HL-60/S4 treated with phorbol 12-myristate 13-acetate at 8.2 ng/mL for 4 days and 3 days (cell line): ENCODE data around the gene PRKAR2B.
"Not testable (repeated sequence)": the region's sequence is repeated elsewhere in the genome, so short reads cannot be mapped to it uniquely, and the experiment has no call there.

ENCODE experiments used
- in situ Hi-C: fragments of 300-500 bp; cut with MboI; formaldehyde crosslinking; loops from 2 replicates; pipeline ENCODE4 v1.15.0; 2022; ENCODE audit warnings: low sequenced_read_pairs

PRKAR2B gene

GRCh38 chr7:107150375-107151073, 106.0 kb downstream of the PRKAR2B start:
- in situ Hi-C loops, result no loop called here

GRCh38 chr7:107151538-107151937, 107.0 kb downstream of the PRKAR2B start:
- in situ Hi-C loops, result no loop called here

GRCh38 chr7:107152011-107152410, 107.5 kb downstream of the PRKAR2B start:
- in situ Hi-C loops, result no loop called here

GRCh38 chr7:107154826-107155225, 110.3 kb downstream of the PRKAR2B start:
- in situ Hi-C loops, result no loop called here

- in situ Hi-C loops, result not testable (repeated sequence)
These were observed 111.2 kb downstream of the PRKAR2B start for GRCh38 chr7:107155726-107156125.

- in situ Hi-C loops, result no loop called here
These were observed 112.6 kb downstream of the PRKAR2B start for GRCh38 chr7:107157091-107157490.

- in situ Hi-C loops, result no loop called here
These were observed 113.5 kb downstream of the PRKAR2B start for GRCh38 chr7:107158028-107158427.

- in situ Hi-C loops, result no loop called here
These were observed 115.9 kb downstream of the PRKAR2B start for GRCh38 chr7:107160389-107160788.

- in situ Hi-C loops, result no loop called here
These were observed 116.9 kb downstream of the PRKAR2B start for GRCh38 chr7:107161415-107161814.

- in situ Hi-C loops, result no loop called here
These were observed 118.0 kb downstream of the PRKAR2B start for GRCh38 chr7:107162475-107162874.

GRCh38 chr7:107164092-107164491, 119.6 kb downstream of the PRKAR2B start:
- in situ Hi-C loops, result no loop called here

GRCh38 chr7:107165341-107165740, 120.8 kb downstream of the PRKAR2B start:
- in situ Hi-C loops, result no loop called here

- in situ Hi-C loops, result no loop called here
These were observed 122.4 kb downstream of the PRKAR2B start for GRCh38 chr7:107166736-107167426.

- in situ Hi-C loops, result no loop called here
These were observed 123.2 kb downstream of the PRKAR2B start for GRCh38 chr7:107167483-107168232.

GRCh38 chr7:107168233-107169119, 124.0 kb downstream of the PRKAR2B start, which contains the start of gene HBP1:
Gene HBP1 (plus strand): TSS chr7:107169003. CDS start chr7:107179894, 10,891 bp downstream.
- in situ Hi-C loops, result no loop called here

GRCh38 chr7:107169120-107170050, 124.9 kb downstream of the PRKAR2B start:
- in situ Hi-C loops, result no loop called here

- in situ Hi-C loops, result no loop called here
These were observed 125.8 kb downstream of the PRKAR2B start for GRCh38 chr7:107170051-107170915.

GRCh38 chr7:107171496-107171895, 127.0 kb downstream of the PRKAR2B start:
- in situ Hi-C loops, result no loop called here
